Endodermal cell (in vitro differentiated cells): Measurements from ENCODE around the gene GRIA3. TPM values are rescaled to one million over a fixed set of nuclear protein-coding genes. Genes with fewer than 3 reads are reported as not detected.

ENCODE experiments used
- DNase-seq: peaks from one replicate; pipeline ENCODE4 v3.0.0-alpha.2; 2017
- H3K27ac ChIP-seq: 2 replicates; pipeline ENCODE4 v1.5.1; 2013; ENCODE audit warnings: mild to moderate bottlenecking, low read depth, low read length, moderate library complexity
- H3K27me3 ChIP-seq: 2 replicates; pipeline ENCODE4 v1.6.1; 2013; ENCODE audit warnings: mild to moderate bottlenecking, low read length, moderate library complexity; ENCODE audit not compliant: insufficient read depth, control insufficient read depth, poor library complexity, severe bottlenecking
- H3K36me3 ChIP-seq: 2 replicates; pipeline ENCODE4 v1.7.0; 2013; ENCODE audit warnings: mild to moderate bottlenecking, low read length, moderate library complexity; ENCODE audit not compliant: control insufficient read depth, insufficient read depth
- H3K4me1 ChIP-seq: one replicate; pipeline ENCODE4 v1.7.0; 2013; ENCODE audit warnings: low read length; ENCODE audit not compliant: control insufficient read depth, insufficient read depth
- H3K4me3 ChIP-seq: 2 replicates; pipeline ENCODE4 v1.5.1; 2013; ENCODE audit warnings: mild to moderate bottlenecking, low read length, moderate library complexity
- H3K9ac ChIP-seq: 2 replicates; pipeline ENCODE4 v1.6.1; 2013; ENCODE audit warnings: mild to moderate bottlenecking, low read length, moderate library complexity; ENCODE audit not compliant: poor library complexity, severe bottlenecking; ENCODE audit errors: extremely low read depth
- H3K9me3 ChIP-seq: 2 replicates; pipeline ENCODE4 v1.6.1; 2013; ENCODE audit warnings: mild to moderate bottlenecking, low read length, moderate library complexity; ENCODE audit not compliant: control insufficient read depth
- H3K27ac Mint-ChIP-seq: 2 replicates; pipeline ENCODE4 v1.8.0; 2020; ENCODE audit warnings: mixed read lengths
- H3K27me3 Mint-ChIP-seq: 2 replicates; pipeline ENCODE4 v1.8.0; 2021; ENCODE audit warnings: mild to moderate bottlenecking, mixed read lengths; ENCODE audit not compliant: insufficient read depth
- H3K36me3 Mint-ChIP-seq: 2 replicates; pipeline ENCODE4 v1.8.0; 2020; ENCODE audit warnings: low read depth, mixed read lengths
- H3K4me1 Mint-ChIP-seq: 2 replicates; pipeline ENCODE4 v1.8.0; 2020; ENCODE audit warnings: mixed read lengths
- H3K4me3 Mint-ChIP-seq: 2 replicates; pipeline ENCODE4 v1.8.0; 2020; ENCODE audit warnings: mild to moderate bottlenecking, moderate library complexity, mixed read lengths
- H3K9me3 Mint-ChIP-seq: 2 replicates; pipeline ENCODE4 v1.8.0; 2020; ENCODE audit warnings: mild to moderate bottlenecking, mixed read lengths
- WGBS, 2 experiments: methylation state at CpG; one replicate each; pipeline versions ENCODE4 v1.1.5 to v1.1.7; 2013; ENCODE audit warnings: missing lambda C conversion rate in 2 of 2, mixed read lengths in 1 of 2; ENCODE audit not compliant: insufficient coverage in 1 of 2, insufficient read length in 1 of 2; 5-methylcytosine and 5-hydroxymethylcytosine counted together
- total RNA-seq, 2 donors: library from RNA; stranded (reverse); fragmentation: NEBNext Ultra II Directional in 1 of 2; extraction: Animal tissue kit (Norgen Biotek cat#: 25700) in 1 of 2; gene quantifications; 2 replicates in 1 of 2; 3 replicates in 1 of 2; pipeline ENCODE4 v1.2.1, GENCODE V29; 2021
- TF ChIP-seq, protein P1 (sequence below): fragments of 200-600 bp; sonication (generic); conservative IDR thresholded peaks from 2 replicates; pipeline ENCODE4 v1.5.0; 2021; ENCODE audit warnings: antibody characterized with exemption, mild to moderate bottlenecking

GRIA3 gene
- total RNA-seq, 2 donors from 2014 or later: 5.7 to 12.2 TPM

DNA sequence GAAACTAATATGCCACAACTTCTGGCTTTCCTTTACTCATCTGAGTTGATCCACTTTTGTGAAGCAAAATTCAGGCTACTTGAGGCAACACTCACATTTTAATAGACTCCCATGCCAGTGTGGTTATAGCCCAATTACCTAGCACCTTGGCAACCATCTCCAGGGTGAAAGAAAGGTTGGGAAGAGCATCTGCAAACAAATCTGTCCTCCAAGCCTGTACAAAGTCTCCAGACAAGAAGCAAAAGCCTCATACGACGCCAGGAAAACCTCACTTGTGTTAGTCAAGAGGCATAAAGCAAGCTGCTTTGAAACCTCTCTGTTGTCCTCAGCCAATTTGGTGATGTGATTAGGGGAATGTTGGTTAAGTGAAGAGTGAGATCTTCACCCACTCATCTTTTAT, 302.2 kb downstream of the GRIA3 start:
- TF ChIP-seq, protein P1, sequence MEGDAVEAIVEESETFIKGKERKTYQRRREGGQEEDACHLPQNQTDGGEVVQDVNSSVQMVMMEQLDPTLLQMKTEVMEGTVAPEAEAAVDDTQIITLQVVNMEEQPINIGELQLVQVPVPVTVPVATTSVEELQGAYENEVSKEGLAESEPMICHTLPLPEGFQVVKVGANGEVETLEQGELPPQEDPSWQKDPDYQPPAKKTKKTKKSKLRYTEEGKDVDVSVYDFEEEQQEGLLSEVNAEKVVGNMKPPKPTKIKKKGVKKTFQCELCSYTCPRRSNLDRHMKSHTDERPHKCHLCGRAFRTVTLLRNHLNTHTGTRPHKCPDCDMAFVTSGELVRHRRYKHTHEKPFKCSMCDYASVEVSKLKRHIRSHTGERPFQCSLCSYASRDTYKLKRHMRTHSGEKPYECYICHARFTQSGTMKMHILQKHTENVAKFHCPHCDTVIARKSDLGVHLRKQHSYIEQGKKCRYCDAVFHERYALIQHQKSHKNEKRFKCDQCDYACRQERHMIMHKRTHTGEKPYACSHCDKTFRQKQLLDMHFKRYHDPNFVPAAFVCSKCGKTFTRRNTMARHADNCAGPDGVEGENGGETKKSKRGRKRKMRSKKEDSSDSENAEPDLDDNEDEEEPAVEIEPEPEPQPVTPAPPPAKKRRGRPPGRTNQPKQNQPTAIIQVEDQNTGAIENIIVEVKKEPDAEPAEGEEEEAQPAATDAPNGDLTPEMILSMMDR: no peak
- H3K4me3 ChIP-seq: no peak overlapping the region
- no peaks in the 10 kb centered on the region for H3K27me3 ChIP-seq
- H3K27ac Mint-ChIP-seq: no peak overlapping the region
- H3K4me1 ChIP-seq: no peaks in the 10 kb centered on the region
- H3K36me3 Mint-ChIP-seq: no peaks in the 10 kb centered on the region
- H3K27me3 Mint-ChIP-seq: peaks cover 2% of the 10 kb centered on the region
- H3K9me3 Mint-ChIP-seq: peaks cover 57% of the 10 kb centered on the region
- no peak overlapping the region for H3K9ac ChIP-seq
- no peak for DNase-seq
- no peaks in the 10 kb centered on the region for H3K9me3 ChIP-seq
- no peak overlapping the region for H3K4me3 Mint-ChIP-seq
- H3K27ac ChIP-seq: no peak overlapping the region
- no peaks in the 10 kb centered on the region for H3K36me3 ChIP-seq
- 89% methylated on average over 2 of the region's 2 CpGs; no CpG with 5 or more reads in 1 of the 2 experiments for WGBS, 2 experiments
- H3K4me1 Mint-ChIP-seq: no peaks in the 10 kb centered on the region

DNA sequence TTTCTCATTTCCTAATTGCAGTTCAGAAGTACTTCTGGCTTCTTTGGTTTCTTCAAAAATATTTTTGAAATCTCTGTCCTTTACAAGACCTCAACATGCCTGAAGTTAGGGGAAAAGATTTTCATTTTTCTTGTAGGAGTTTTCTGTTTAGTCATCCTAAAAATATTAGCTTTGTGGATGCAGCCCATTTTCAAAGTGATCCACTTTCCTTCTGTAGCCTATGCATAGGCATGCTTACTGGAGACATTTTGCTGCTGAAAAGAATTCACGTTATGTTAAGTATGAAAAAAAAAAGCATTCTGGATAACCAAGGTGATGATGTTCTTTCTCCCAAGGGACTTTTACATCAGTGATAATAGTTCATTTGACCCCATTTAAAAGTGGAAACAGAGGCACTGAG, 303.2 kb downstream of the GRIA3 start:
- Mint-ChIP-seq H3K36me3 (no peaks in the 10 kb centered on the region), H3K4me3 (no peak overlapping the region), H3K27ac (no peak overlapping the region), H3K27me3 (peaks cover 2% of the 10 kb centered on the region), H3K4me1 (no peaks in the 10 kb centered on the region), H3K9me3 (peaks cover 60% of the 10 kb centered on the region)
- TF ChIP-seq, protein P1: no peak
- H3K4me1 ChIP-seq: no peaks in the 10 kb centered on the region
- no peak overlapping the region for H3K27ac ChIP-seq
- H3K27me3 ChIP-seq: no peaks in the 10 kb centered on the region
- WGBS, 2 experiments: 100% methylated on average over 1 of the region's 1 CpG; no CpG with 5 or more reads in 1 of the 2 experiments
- H3K9ac ChIP-seq: no peak overlapping the region
- no peak overlapping the region for H3K4me3 ChIP-seq
- H3K36me3 ChIP-seq: no peaks in the 10 kb centered on the region
- no peaks in the 10 kb centered on the region for H3K9me3 ChIP-seq
- no peak for DNase-seq

DNA sequence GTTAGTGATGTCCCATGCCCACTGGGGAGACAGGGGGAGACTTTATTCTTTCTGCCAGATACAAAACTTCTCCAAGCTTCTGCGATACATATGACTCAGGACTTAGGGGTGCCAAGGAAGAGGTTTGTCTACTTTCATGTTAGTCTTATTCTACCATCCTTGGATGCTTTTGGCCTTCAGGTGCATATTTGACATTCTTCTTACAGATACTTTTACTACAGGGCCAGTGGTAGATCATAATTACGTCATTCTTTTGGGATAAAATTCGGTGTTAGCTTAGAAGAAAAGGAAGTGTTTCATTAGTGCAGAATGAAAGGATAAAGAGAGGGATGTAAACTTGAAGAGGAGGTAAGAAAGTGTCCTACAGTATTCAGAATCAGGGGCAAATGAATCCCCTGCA, 303.6 kb downstream of the GRIA3 start:
- 91% methylated on average over 3 of the region's 3 CpGs; no CpG with 5 or more reads in 1 of the 2 experiments for WGBS, 2 experiments
- Mint-ChIP-seq H3K4me1 (no peaks in the 10 kb centered on the region), H3K36me3 (no peaks in the 10 kb centered on the region), H3K27ac (no peak overlapping the region), H3K27me3 (peaks cover 2% of the 10 kb centered on the region), H3K4me3 (no peak overlapping the region), H3K9me3 (peaks cover 61% of the 10 kb centered on the region)
- H3K4me3 ChIP-seq: no peak overlapping the region
- no peaks in the 10 kb centered on the region for H3K36me3 ChIP-seq
- H3K4me1 ChIP-seq: no peaks in the 10 kb centered on the region
- no peak overlapping the region for H3K27ac ChIP-seq
- no peaks in the 10 kb centered on the region for H3K9me3 ChIP-seq
- no peak overlapping the region for H3K9ac ChIP-seq
- no peaks in the 10 kb centered on the region for H3K27me3 ChIP-seq
- no peak for DNase-seq
- TF ChIP-seq, protein P1: no peak
